HG03103 (cell line): ENCODE measurements around the gene CX3CR1.
A peak's percentile ranks its signal among the peaks of the same experiment; 100 is the strongest.

ENCODE experiments used
- ATAC-seq: cut with Tn5 transposase; IDR thresholded peaks from one replicate; pipeline ENCODE4 v1.9.1; 2021; ENCODE audit warnings: low read depth; ENCODE audit not compliant: unreplicated experiment

CX3CR1 gene

GRCh38 chr3:39271363-39271914 lies 8.4 kb downstream of the CX3CR1 start:
- ATAC-seq = no peak

DNA sequence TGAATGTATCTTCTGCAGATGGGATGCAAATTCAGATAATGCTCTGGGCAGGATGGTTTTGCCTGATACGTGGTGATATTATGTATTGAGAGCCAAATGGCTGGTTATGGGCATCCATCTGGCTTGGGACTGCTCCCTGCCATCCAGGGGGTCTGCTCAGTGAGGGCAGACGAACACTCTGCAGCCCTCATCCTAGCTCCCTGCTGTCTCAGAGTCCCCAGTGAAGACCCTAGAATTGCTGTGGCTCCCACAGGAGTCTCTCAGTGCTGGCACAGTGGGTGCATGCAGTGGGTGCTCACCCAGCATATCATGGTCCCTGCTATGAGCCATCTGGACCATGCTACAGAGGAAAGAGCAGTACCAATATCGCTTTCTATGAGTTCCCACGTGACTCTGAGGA lies 10.3 kb downstream of the CX3CR1 start:
- no peak for ATAC-seq

DNA sequence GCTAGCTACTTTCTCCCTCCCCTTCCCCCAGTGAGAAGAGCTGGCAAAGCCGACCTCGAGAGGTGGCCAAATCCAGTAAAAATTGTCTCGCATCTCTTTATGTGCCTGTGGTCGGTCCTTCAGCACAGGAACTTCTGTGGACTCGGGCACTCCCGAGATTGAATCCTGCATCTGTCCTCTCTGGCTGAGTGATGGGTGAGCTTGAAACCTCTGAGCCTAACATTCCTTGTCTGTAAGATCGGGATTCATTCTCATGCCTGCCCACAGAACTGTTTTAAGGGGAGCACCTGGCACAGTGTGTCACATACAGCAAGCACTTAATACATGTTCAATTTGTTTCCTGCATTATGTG lies 11.3 kb downstream of the CX3CR1 start:
- no peak for ATAC-seq

DNA sequence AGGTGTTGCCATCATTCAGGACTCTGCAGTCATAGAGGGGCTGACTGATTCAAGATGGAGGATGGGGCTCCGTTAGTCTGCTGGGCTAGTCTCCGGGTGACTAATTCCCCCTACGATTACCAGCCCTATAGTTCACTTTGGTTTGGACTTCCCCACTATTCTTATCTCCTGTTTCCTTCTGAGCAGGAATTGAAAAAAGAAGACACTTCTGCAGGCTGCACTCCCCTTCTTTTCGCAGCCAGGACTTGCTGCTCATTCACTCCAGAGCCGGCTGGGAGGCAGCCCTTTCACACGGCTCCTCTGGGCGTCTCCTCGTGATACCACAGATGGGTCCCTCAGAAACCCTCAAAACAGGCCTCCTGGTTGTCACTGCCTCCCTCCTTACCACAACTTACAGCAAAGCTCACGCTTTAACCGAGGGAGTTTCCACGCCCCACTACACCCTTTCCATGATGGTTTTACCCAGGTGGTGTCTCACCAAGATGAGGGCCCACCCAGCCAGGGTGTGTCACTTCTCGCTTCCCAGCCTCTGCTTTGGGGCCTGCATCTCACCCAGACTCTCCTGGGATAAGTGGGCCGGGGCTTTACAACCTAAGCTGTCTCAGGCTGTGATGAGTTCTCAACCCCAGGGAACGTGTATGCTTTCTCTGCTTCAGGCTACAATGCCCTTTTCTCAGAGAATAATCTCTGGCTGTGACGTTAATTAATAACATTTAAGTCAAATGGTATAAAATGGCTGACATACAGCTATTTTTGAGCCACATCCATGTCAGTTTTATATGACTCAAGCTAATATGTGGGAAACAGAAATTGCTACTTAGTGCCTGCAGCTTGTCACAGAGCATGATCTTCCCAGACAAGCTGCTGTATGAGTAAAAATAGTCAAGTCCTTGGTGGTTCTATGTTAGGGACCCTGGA lies 11.9 kb downstream of the CX3CR1 start:
- no peak for ATAC-seq

GRCh38 chr3:39264053-39264452 lies 15.8 kb downstream of the CX3CR1 start:
- ATAC-seq = no peak

GRCh38 chr3:39263576-39263975 lies 16.3 kb downstream of the CX3CR1 start:
- ATAC-seq = no peak

GRCh38 chr3:39262846-39263245 lies 17.0 kb downstream of the CX3CR1 start:
- no peak for ATAC-seq

GRCh38 chr3:39261726-39262125 lies 18.1 kb downstream of the CX3CR1 start:
- ATAC-seq = no peak

DNA sequence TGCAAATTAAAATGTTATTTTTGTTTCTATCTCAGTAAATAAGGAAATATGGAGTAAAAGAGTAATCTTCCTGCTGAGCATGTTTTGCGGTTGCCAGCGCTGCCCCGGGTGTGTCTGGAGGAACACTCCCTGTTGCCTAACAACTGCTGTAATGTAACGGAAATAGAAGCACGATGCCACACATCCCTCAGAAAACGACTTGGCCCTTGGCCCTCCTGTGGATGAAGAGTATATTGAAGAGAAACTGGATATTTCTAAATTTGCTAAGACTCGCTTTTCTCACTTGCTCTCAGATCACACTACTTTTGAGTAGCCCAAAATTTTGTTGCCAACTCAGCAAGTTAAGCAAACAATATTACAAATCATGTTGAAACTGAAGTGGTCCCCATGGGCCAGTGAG lies 18.9 kb downstream of the CX3CR1 start:
- ATAC-seq = no peak

DNA sequence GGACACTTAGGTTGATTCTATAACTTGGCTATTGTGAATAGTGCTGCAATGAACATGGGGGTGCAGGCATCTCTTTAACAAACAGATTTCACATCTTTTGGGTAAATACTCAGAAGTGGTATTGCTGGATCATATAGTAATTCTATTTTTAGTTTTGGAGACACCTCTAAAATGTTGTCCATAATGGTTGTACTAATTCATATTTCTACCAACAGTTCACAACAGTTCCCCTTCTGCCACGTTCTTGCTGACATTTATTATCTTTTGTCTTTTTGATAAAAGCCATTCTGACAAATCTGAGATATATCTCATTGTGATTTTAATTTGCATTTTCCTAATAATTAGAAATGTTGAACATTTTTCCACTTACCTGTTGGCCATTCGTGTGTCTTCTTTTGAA lies 19.5 kb downstream of the CX3CR1 start:
- ATAC-seq = no peak

- ATAC-seq = peak; percentile 97
These were observed 24.1 kb downstream of the CX3CR1 start for GRCh38 chr3:39255503-39256325.

- ATAC-seq = no peak
These were observed 24.9 kb downstream of the CX3CR1 start for GRCh38 chr3:39254806-39255449.

GRCh38 chr3:39251576-39251975 lies 28.3 kb downstream of the CX3CR1 start:
- no peak for ATAC-seq

GRCh38 chr3:39250116-39250747 lies 29.6 kb downstream of the CX3CR1 start:
- ATAC-seq = no peak

DNA sequence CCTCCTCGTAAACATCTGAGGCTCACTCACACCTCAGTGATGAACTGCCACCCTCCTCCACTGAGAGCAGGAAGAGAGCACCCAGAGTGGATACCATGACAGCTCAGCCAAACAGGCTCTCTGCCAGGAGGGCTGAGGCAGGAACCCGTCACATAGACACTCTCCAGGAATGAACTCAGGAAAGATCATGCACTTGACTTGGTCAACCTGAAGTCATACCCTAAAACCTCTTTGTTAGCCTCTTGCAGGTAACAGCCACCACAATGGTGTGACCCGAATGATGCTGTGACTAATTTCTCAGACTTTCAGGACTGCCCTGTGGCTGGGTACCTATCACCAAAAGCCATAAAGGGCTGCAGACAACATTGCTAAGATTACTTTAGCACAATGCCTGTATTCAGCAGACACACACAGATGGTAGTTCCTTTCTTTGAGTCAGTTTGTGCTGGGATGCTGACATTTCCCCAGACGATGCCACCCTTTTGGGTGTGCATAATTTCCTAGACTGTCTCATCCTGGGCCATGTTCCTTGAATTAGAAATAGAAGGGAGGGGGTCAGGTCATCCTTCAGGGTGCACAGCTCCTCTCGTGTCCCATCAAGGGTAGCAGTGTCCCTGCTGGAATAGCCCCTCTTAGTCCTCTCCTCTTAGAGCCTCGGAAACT lies 30.3 kb downstream of the CX3CR1 start:
- ATAC-seq = no peak

DNA sequence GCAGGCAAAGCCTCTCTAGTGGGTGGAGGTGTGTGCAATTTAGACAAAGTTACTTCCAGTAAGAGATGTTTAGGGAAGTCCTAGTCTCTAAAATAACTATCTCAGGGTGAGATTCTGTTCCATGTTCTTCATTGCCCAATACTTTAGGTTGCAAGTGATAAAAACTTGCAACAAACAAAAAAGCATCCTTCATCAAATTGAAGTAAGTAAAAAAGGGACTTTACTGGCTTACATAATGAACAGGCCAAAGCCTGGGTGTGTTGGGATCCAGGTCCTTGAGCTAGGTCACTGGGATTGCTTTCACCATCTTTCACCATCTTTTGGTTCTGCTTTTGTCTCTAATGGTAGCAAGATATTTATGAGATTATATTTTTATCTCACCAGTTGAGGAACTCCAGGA lies 38.3 kb downstream of the CX3CR1 start:
- ATAC-seq = no peak

- ATAC-seq = no peak
These were observed 42.8 kb downstream of the CX3CR1 start for GRCh38 chr3:39237027-39237426.

DNA sequence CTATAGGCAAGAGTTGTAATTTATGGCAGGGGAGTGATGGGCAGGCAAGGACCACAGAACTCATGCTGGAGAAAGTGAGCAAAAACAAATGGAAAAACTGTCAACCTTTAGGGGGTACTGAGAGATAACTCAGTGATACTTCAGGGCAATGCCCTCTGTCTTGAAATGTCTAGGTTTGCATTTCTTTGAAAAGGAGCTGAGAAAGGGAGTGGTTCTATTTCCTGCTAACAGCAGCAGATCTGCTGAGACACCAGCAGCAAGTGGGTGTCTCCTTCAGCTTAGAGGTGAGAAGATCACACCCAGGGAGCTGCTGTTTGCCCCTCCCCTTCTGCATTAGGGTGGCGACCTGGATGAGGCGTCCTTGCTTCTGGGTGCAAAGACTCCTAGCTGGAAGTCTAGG lies 45.2 kb downstream of the CX3CR1 start:
- ATAC-seq = no peak

DNA sequence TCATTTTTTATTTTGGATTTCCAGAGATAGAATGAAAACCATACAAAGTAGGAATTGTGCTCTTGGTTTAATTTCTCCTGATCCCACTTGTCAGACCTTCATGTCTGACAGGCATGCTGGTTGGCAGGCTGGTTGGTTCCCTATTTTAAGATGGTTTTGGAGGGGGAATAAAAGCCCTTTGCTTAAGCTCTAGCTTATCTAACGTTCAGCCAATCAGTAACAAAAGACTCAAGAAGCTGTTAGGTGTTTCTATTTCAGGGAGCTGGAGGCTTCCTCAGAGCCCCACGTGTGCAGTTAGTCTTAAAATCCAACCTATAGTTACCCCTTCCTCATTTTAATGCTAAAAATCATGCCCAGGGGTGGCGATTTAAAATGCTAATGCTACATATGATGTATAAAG lies 47.0 kb downstream of the CX3CR1 start:
- ATAC-seq = no peak

- ATAC-seq = no peak
These were observed 49.4 kb downstream of the CX3CR1 start for GRCh38 chr3:39230453-39230852.
